GM18519 (cell line): ENCODE measurements around the gene ARSJ.
"Not testable (repeated sequence)": the region's sequence is repeated elsewhere in the genome, so short reads cannot be mapped to it uniquely, and the experiment has no call there.

ENCODE experiments used
- ATAC-seq: cut with Tn5 transposase; IDR thresholded peaks from one replicate; pipeline ENCODE4 v1.9.1; 2021; ENCODE audit warnings: mild to moderate bottlenecking, moderate library complexity; ENCODE audit not compliant: unreplicated experiment, low FRiP score

Gene ARSJ

DNA sequence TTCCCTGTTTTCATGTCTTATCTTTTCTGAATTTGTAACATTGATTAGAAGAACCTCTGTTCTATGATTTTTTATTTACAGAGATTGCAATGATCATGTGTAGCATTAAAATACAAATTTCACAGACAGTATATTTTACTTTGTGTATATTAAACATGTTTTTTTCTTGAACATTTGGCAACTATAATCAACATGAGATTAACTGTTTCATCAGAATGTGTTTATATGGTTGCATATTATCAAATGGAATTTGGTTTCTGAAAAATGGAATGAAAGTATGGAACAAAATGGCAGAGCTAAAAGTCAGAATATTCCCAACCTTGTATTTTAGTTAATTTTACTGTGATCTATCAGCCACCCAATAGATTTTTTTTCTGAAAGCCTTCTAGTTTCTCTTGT, 19.9 kb downstream of the ARSJ start:
- ATAC-seq = no peak

DNA sequence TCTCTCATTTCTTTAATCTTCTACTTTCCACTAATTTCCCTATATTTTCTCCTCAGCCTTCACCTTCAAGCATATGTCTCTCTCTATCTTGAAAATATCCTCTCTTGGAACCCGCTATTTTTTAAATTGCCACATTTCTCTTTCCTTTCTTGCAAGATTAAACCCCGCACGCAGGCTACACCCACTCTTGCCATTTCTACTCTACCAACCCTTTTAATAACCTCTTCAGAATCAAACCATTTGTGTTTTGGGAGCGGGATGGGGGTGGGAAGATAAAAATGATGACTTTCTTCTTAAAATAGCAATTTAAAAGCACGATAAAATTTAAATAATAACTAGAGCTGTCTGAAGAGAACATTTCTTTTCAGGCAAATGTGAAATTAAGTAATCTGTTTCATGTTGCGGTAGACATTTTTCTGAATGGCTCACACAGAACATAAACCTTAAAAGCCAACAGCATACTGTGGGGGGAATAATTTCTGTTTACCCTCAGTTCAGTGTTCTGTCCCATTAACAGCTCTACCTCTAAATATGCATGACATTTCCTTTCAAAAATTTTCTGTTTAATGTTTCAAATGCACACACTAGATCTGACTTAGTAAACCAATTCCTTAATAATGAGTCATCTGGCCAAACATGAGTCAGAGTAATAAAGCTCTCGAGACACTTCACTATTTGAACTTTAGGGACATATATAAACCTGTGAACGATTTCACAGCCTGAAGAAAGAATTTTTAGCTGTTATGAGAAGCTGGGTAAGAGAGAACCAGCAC, 20.5 kb downstream of the ARSJ start:
- no peak for ATAC-seq

DNA sequence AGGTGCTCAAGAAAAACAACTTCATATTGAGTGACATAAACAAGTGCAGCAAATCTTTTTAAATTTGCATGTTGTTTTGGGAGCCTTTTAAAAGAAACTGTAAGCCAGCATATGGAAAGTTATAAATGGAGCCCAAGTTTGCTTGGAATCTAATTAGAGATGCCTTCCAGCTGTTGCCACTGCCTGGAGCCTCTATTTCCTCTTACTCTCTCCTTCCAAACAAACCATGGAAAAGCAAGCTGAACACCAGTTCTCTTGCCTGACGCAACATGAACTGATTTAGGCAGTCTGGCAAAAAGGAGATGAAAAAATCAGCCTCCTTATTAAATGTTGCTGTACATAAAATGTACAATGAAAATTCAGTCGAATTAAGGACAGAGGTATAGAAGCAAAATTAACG, 21.5 kb downstream of the ARSJ start:
- no peak for ATAC-seq

DNA sequence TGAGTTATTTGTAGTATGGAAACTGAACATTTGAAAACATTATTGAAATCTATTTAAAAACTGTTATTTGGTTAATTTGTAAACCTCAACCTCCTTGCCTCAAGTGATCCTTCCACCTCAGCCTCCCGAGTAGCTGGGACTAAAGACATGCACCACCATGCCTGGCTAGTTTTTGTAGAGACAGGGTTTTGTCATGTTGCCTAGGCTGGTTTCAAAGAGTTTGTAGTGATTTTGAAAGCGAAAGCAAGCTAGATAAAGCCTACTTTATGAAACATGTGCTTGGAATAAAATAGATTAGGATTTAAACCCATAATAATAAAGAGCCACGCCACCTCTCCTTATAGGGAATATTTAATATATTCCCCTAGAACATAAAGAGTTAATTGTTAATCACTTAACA, 23.5 kb downstream of the ARSJ start:
- peak; percentile 49 for ATAC-seq

DNA sequence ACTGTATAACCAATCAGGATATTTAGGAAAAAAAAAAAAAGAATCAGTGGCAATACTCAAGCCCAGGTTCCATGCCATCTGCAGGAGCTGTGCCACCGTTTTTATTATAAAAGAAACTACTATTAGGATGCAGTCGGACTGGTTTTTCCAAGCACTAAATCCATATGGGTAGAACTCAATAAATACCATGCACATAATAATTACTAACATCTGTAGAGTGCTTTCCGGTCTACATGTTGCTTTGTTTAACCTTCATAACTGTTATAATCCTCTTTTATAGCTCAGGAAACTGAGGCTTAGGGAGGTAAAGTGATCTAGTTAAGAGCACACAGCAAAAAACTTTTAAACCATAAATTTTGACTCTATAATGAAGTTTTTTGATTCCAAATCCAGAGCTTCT, 24.0 kb downstream of the ARSJ start:
- ATAC-seq = no peak

DNA sequence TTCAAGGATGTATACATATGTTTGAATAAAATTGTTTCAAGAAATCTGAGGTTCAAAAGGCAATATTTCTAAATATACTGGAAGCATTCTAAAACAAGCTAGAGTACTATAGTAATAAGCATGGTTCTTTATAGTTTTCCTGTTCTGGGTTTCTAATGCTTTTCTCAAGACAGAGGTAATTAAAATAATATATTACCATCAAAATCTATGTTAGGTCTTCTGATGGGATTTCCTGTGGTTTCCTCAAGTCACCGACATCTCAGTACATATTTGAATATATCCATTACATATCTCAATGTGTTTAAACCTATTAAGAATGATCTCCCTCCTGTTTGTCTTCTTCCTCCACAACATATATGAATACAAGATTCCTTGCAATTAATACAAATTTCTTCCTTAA, 25.6 kb downstream of the ARSJ start:
- ATAC-seq = no peak

DNA sequence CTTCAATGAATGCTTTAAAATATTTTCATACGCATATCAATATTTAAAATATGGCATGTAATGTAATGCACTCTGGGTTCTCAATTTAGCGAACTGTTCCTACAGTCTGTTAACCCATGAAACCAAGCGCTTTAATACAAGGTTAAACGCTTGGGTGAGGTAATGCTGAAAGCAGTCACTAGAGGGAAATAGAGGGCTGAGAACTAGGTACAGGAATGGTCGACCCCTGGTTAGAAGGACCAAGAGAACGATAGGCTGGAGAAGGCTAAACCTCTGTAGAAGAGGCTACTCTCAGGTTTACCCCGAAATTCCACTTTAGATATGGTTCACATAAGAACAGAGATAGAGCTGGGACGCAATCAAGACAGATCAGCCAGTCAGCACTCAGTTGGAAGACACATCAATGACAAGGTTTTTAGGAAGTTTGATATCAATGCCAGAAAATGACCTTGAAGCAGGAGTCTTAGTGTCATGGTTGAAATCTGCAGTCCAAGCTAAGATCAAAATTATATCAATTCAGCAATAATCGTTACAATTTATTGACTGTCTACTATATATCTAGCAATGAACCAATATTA, 26.9 kb downstream of the ARSJ start:
- peak; percentile 90 for ATAC-seq

DNA sequence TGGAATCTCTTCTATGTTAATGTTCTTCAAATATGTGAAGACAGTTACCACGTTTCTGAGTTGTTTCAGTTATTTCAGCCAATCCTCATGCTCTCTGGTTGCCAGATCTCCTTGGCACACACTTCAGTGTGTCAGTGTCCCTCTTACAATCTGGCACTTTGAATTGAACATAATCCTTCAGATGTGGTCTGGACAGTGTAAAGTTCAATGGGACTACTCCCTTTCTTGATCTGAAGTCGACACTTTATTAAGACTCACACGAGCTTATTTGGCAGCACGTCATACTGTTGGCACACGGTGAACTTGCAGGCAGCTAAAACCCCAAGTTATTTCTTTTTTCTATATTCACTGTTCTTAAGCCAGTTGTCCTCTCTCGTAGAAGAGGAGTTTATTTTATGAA, 28.2 kb downstream of the ARSJ start:
- ATAC-seq = no peak

DNA sequence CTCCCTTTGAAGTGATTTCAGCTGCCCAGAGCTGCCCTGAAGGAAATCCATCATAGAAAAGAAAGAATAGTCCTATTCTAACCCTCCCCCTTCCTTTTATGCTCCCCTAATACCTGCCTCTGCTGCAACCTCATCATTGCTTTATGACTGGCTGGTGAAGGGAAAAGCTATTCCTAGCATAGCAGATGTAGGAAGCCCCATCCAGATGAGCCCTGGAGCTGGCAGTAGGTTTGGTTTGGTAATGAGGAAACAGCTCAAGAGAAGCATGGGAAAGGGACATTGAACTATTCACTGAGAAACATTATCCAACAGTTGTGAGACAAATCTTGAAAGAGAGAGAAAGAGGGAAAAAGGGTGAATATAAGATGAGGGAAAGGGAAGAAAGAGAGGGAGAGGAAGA, 29.2 kb downstream of the ARSJ start:
- ATAC-seq = no peak

DNA sequence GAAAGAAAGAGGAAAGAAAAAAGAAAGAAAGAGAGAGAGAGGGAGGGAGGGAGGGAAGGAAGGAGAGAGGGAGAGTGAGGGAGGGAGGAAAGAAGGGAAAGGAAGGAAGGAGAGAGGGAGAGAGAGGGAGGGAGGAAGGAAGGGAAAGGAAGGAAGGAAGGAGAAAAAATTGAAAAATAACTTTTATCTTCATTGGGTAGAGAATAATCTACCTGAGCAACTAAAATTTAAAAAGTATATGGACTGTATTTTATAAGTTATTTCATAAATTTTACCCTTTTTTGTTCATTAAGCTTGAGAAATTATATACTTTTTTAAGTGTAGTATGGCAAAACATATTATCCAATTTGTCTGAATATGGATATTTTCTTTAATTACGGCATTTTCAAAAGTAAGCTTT, 32.0 kb downstream of the ARSJ start:
- no peak for ATAC-seq

DNA sequence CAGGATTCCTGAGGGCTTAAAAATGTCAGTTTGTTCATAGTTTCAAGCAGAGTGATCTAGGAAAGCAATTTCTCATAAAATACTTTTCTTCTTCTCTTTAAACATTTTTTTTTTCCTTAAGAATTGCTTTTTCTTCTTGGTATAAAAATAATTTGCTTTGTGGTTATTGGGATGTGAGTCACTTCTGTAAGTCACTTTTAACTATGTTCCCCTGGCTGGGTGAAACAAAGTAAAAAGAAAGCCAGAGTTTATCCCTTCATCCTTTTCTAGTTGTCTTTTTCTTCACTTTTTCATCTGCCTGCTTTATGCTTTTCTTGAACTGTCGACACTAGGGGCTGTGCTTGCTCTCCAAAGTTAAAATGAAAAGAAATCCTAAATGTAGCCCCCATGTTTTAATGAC, 33.5 kb downstream of the ARSJ start:
- no peak for ATAC-seq

DNA sequence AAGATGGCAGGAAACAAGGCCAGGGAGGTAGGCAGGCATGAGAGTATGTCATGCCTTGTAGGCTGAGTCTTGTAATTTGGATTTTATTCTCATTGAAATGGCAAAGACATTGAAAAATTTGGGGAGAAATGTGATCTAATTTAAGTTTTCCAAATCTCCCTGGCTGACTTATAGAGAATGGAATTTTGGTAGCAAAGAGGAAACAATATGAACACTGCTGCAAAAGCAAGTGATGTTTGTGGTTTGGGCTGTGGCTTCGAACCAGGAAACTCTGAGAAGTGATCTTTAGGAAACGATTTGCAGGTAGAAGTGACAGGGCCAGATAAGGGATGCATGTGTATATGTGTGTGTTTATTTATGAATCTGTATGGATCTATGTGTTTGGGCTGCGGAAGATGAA, 35.6 kb downstream of the ARSJ start:
- no peak for ATAC-seq

DNA sequence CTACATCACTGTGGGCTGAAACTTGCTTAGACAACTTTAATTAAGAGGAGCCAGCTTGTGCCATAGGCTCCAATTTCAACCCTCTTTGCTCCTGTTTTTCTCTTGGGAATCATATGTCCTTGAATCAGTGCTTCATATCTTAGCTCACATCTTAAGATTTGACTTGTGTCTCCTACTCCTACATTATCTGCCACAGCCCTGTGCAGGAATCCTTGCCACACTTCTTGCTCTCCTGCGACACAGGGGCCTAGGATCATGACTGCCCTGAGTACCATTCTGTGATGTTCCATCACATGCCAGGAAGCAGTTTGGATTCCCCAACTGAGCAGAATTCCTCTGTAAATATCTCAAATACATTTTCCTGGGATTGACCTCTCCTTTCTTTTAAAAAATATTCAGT, 36.4 kb downstream of the ARSJ start:
- no peak for ATAC-seq

DNA sequence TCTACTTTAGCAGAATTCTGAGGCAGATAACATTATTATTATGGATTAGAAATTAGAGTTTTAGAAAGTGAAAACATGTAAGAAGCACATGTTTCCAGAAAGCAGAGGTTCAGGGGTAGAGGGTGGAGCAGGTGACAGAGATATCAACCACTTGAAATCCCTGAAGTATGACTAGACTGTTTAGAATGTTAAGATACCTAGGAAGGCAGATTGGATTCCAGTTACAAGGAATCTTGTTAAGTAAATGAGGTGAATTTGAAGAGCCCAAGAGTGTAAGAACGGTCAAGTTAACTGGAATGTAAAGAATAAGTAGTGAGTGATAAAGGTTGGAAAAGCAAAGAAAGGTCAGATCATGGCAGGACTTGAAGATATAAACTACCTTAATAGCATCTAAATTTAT, 37.6 kb downstream of the ARSJ start:
- no peak for ATAC-seq

DNA sequence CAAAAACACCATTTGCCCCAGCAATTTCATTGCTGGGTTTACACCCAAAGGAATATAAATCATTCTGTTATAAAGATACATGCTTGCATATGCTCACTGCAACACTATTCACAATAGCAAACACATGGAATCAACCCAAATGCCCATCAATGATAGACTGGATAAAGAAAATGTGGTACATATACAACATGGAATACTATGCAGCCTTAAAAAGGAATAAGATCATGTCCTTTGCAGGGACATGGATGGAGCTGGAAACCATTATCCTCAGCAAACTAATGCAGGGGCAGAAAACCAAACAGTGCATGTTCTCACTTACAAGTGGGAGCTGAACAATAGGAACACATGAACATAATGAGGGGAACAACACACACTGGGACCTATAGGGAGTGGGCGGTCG, 39.3 kb downstream of the ARSJ start:
- ATAC-seq = not testable (repeated sequence)

DNA sequence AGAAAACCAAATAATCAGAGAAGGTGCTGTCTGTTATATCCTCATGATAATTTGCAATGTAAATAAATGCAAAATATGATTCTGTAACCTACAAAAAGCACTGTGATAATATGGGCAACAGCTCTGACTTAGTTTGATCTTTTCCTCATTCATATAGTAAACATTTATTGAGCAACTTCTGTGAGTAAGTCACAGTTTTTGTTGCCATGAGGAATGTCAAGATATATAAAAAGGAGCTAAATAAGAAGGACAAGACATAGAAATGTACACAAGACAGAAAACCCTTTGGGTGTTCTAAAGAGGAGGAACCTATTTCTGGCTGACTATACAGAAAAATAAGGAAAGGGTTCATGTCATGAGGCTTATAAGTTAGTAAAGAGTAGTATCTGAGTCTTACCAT, 44.3 kb downstream of the ARSJ start:
- no peak for ATAC-seq

DNA sequence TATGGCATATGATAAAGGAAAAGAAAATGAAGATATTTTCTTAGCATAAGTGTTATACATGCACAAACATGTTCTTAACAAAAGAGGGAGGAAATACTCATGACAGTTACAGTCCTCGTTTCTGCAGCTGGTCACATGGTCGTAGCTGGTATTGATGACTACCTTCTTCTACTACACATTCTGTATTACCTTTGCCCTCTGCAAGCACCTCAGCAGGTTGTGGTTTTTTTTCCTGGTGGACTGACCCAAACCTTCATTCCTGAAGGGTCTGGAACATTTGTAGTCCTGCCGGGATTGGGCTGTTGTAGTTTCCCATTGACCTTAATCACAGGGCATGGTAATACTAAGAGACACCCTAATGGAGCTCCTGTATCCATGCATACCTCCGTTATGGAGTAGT, 54.7 kb downstream of the ARSJ start:
- not testable (repeated sequence) for ATAC-seq

DNA sequence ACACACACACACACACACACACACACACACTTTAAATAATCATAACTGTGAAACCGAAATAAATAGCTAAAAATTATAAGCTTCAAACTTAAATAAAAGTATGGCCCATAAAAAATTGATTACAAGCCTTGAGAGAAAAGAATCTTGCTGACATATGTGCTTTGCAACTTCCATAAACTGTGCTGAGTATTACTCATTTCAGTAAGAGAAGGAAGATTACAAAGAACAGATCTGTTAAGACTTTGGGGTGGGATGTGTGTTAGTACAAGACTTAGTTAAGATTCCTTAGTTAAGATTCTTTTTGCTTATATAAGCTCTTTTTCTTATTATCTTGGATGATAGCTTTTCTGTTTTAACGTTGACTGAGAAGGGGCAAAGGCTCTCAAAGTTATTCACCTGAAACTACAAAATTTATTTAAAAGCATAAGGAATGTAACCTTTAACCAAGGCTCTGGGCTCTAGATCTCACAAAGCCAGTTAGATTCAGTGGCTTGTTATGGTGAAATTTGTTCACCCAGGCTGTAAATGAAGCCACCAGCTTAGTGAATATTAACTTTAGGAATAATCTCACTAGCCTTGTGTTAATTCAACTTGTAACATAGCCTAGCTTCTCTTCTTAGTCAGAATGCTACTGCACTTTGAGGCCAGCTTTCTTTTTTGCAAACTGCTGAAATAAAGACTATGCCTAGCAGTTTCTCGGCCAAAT, 58.2 kb downstream of the ARSJ start:
- no peak for ATAC-seq

DNA sequence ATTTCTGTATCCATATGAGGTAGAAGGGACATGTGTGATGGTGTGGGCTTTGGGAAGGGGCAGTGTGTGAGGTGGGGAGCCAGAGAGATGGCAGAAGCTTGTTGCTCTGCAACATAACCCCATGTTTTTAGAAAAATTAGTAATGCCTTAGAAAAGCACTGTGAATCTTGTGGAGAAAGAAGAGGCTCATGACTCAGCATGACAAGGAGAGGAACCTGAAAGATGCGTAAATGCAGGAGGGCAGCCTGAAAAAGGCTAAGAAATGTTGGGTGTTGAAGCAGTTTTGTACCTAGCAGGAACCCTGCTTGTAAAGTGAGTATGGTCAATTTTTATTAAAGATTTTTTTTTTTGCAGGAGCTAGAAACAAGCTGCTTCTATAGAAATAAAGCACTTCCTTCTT, 59.8 kb downstream of the ARSJ start:
- no peak for ATAC-seq

DNA sequence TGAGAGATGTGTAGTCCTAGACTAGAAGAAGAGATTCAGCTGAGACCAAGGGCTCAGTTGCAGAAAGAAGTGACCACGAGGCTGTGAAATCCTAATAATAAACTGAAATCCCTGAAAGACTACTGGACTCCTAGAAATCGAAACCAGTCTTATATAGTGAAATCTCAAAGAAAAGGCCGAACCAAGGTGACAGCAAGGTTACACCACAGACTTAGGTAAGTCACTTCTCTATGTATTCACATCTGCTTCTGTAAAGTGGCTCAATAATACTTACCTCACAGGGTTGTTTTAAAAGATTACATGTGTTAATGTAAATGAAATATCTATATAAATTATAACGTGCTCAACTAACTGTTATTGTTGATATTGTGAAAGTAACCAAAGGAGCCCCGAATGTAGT, 60.3 kb downstream of the ARSJ start:
- ATAC-seq = no peak

DNA sequence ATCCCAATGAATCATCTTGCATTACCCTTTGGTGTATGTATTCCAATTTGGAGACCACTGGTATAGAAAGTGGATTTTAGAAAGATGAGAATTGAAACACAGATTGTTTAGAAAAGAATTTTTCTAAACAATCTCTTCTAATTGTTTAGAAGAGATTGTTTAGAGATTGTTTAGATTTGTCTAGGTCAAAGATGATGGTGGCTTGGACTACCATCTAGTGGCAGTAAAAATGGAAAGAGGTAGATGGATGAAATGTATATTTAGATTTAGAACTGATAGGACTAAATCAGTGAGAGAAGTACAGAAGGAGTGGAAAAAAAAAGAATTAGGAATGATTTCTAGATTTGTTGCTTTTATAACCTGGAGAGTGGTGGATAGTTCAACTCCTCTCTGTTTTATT, 70.6 kb downstream of the ARSJ start:
- no peak for ATAC-seq

DNA sequence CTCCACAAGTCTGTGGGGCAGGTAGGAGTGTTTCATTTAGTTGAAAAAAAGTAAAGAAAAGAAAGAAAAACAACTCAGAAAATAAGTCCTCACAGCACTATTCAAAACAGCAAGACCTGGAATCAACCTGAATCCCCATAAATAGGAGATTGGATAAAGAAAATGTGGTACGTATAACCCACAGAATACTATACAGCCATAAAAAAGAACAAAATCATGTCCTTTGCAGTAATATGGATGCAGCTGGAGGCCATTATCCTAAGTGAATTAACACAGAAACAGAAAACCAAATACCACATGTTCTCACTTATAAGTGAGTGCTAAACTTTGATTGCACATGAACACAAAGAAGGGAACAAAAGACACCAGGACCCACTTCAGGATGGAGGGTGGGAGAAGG, 71.9 kb downstream of the ARSJ start:
- ATAC-seq = no peak
